Parathyroid adenoma (tissue), 2 donors: ENCODE data around the gene GPSM1.

ENCODE experiments used
- H2AFZ ChIP-seq: fragments of 300-600 bp; sonication (generic); one replicate; pipeline ENCODE4 v1.7.0; 2017; ENCODE audit warnings: antibody characterized with exemption, mild to moderate bottlenecking
- H3K27ac ChIP-seq: fragments of 300-600 bp; sonication (generic); one replicate; pipeline ENCODE4 v1.7.0; 2017
- H3K27me3 ChIP-seq: fragments of 300-600 bp; sonication (generic); one replicate; pipeline ENCODE4 v1.7.0; 2017; ENCODE audit warnings: low read length; ENCODE audit not compliant: control insufficient read depth, insufficient read depth
- H3K36me3 ChIP-seq: fragments of 300-600 bp; sonication (generic); one replicate; pipeline ENCODE4 v1.7.0; 2017; ENCODE audit warnings: low read length; ENCODE audit not compliant: control insufficient read depth, insufficient read depth
- H3K4me1 ChIP-seq: fragments of 300-600 bp; sonication (generic); one replicate; pipeline ENCODE4 v1.7.0; 2017; ENCODE audit warnings: control low read depth
- H3K4me2 ChIP-seq: fragments of 300-600 bp; sonication (generic); one replicate; pipeline ENCODE4 v1.7.0; 2017; ENCODE audit warnings: low read length
- H3K4me3 ChIP-seq: fragments of 300-600 bp; sonication (generic); one replicate; pipeline ENCODE4 v1.7.0; 2017; ENCODE audit warnings: low read depth, low read length
- H3K79me2 ChIP-seq: fragments of 300-600 bp; sonication (generic); one replicate; pipeline ENCODE4 v1.7.0; 2017; ENCODE audit warnings: control low read depth
- H3K9ac ChIP-seq: fragments of 300-600 bp; sonication (generic); one replicate; pipeline ENCODE4 v1.7.0; 2017; ENCODE audit warnings: mild to moderate bottlenecking
- H3K9me3 ChIP-seq: fragments of 300-600 bp; sonication (generic); one replicate; pipeline ENCODE4 v1.7.0; 2017; ENCODE audit warnings: low read length; ENCODE audit not compliant: control insufficient read depth
- TF ChIP-seq, protein P1 (sequence below): fragments of 300-600 bp; sonication (generic); IDR thresholded peaks from one replicate; pipeline ENCODE4 v1.7.0; 2017; ENCODE audit warnings: antibody characterized with exemption, mild to moderate bottlenecking
- donor health status: primary hyperparathyroidism.

GPSM1 gene

GRCh38 chr9:136392538-136393449 lies 65.5 kb downstream of the GPSM1 start:
- Histone ChIP-seq H3K79me2 (no peaks in the 10 kb centered on the region), H3K4me2 (no peak overlapping the region), H3K36me3 (no peaks in the 10 kb centered on the region), H3K4me1 (no peaks in the 10 kb centered on the region), H2AFZ (no peak overlapping the region), H3K27ac (no peak overlapping the region), H3K4me3 (no peak overlapping the region), H3K9ac (no peak overlapping the region), H3K9me3 (no peaks in the 10 kb centered on the region), H3K27me3 (no peaks in the 10 kb centered on the region)
- TF ChIP-seq, protein P1, sequence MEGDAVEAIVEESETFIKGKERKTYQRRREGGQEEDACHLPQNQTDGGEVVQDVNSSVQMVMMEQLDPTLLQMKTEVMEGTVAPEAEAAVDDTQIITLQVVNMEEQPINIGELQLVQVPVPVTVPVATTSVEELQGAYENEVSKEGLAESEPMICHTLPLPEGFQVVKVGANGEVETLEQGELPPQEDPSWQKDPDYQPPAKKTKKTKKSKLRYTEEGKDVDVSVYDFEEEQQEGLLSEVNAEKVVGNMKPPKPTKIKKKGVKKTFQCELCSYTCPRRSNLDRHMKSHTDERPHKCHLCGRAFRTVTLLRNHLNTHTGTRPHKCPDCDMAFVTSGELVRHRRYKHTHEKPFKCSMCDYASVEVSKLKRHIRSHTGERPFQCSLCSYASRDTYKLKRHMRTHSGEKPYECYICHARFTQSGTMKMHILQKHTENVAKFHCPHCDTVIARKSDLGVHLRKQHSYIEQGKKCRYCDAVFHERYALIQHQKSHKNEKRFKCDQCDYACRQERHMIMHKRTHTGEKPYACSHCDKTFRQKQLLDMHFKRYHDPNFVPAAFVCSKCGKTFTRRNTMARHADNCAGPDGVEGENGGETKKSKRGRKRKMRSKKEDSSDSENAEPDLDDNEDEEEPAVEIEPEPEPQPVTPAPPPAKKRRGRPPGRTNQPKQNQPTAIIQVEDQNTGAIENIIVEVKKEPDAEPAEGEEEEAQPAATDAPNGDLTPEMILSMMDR: no peak

DNA sequence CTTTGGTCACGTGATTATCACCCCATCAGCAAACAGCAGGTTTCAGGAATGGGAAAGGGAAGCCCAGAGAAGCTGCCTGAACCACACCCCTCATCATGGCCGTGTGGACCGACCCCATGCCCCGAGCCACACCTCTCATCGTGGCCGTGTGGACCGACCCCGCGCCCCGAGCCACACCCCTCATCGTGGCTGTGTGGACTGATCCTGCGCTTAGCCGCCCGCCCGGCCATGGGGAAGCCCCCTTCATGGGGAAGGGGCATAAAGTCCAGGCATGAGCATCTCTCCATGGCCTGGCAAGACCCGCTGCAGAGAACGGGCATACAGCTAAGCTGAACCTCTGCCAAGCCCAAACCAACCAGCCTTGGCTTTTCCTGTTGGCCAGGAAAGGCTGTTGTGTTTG lies 66.2 kb downstream of the GPSM1 start:
- H3K4me2 ChIP-seq: no peak overlapping the region
- no peak overlapping the region for H3K9ac ChIP-seq
- H3K27ac ChIP-seq: no peak overlapping the region
- H2AFZ ChIP-seq: no peak overlapping the region
- no peaks in the 10 kb centered on the region for H3K4me1 ChIP-seq
- TF ChIP-seq, protein P1: no peak
- H3K9me3 ChIP-seq: no peaks in the 10 kb centered on the region
- no peaks in the 10 kb centered on the region for H3K36me3 ChIP-seq
- H3K79me2 ChIP-seq: no peaks in the 10 kb centered on the region
- H3K27me3 ChIP-seq: no peaks in the 10 kb centered on the region
- H3K4me3 ChIP-seq: no peak overlapping the region

- no peak overlapping the region for H3K9ac ChIP-seq
- no peaks in the 10 kb centered on the region for H3K27me3 ChIP-seq
- H3K27ac ChIP-seq: no peak overlapping the region
- H3K36me3 ChIP-seq: no peaks in the 10 kb centered on the region
- no peak overlapping the region for H3K4me2 ChIP-seq
- no peaks in the 10 kb centered on the region for H3K9me3 ChIP-seq
- TF ChIP-seq, protein P1: no peak
- H3K79me2 ChIP-seq: no peaks in the 10 kb centered on the region
- H2AFZ ChIP-seq: no peak overlapping the region
- H3K4me1 ChIP-seq: no peaks in the 10 kb centered on the region
- H3K4me3 ChIP-seq: no peak overlapping the region
Measured at GRCh38 chr9:136394312-136395019, 67.1 kb downstream of the GPSM1 start.

DNA sequence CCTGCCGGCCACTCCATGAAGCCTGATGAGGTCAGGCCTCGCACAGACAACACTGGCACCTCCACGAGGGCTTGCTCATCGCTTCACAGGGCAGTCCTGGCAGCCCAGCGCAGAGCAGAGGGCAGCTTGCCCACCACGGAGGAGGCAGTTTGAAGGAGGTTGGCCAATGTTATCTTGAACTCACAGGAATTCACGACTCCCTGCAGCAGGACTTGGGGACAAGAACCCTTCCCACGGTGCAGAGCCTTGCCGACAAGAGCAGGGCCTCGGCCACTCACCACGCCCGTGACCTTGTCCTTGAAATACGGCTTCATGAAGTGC lies 67.6 kb downstream of the GPSM1 start:
- Histone ChIP-seq H3K4me3 (no peak overlapping the region), H3K9me3 (no peaks in the 10 kb centered on the region), H3K4me2 (no peak overlapping the region), H3K9ac (no peak overlapping the region), H2AFZ (no peak overlapping the region), H3K4me1 (no peaks in the 10 kb centered on the region), H3K79me2 (no peaks in the 10 kb centered on the region), H3K36me3 (no peaks in the 10 kb centered on the region), H3K27ac (no peak overlapping the region), H3K27me3 (no peaks in the 10 kb centered on the region)
- TF ChIP-seq, protein P1: no peak
